ENCODE results near the gene AMOTL2. TPM values are rescaled to one million over a fixed set of nuclear protein-coding genes. Genes with fewer than 3 reads are reported as not detected.

The AMOTL2 gene
- total RNA-seq, 1 donor from 2014 or later = 156 TPM

- Histone ChIP-seq H3K9me3 (no peaks in the 10 kb centered on the region), H3K4me3 (no peak overlapping the region), H3K27ac (peak overlapping the region; percentile 85 to 86), H3K27me3 (no peaks in the 10 kb centered on the region), H3K36me3 (no peaks in the 10 kb centered on the region), H3K4me1 (peaks cover 4 to 46% of the 10 kb centered on the region in 2 donors)
- intact Hi-C loops (cut with DNase I) = loop anchor here (1.0 kb wide), 1 partner anchor 69 kb away; no protein-coding TSS in a partner anchor
- DNase-seq (ENCODE audit: low spot score in 2 of 2) = no peak
- no peak for TF ChIP-seq CTCF (IDR thresholded peaks at IDR 0.05)
These were observed 20.1 kb upstream of the AMOTL2 start for GRCh38 chr3:134394380-134394779.

GRCh38 chr3:134393074-134393473 is 18.8 kb upstream of the AMOTL2 start:
- DNase-seq (ENCODE audit: low spot score in 2 of 2) = no peak
- H3K36me3 ChIP-seq = no peaks in the 10 kb centered on the region
- TF ChIP-seq CTCF (IDR thresholded peaks at IDR 0.05) = no peak
- H3K4me3 ChIP-seq = peak overlapping the region in 1 of 2 donors; percentile 5
- H3K4me1 ChIP-seq = peaks cover 4 to 46% of the 10 kb centered on the region in 2 donors
- peak overlapping the region; percentile 85 to 86 for H3K27ac ChIP-seq
- no peaks in the 10 kb centered on the region for H3K27me3 ChIP-seq
- no peaks in the 10 kb centered on the region for H3K9me3 ChIP-seq
- intact Hi-C loops (cut with DNase I) = loop anchor here (2.0 kb wide), 1 partner anchor 18 kb away; the partner anchor contains the start of gene AMOTL2

DNA sequence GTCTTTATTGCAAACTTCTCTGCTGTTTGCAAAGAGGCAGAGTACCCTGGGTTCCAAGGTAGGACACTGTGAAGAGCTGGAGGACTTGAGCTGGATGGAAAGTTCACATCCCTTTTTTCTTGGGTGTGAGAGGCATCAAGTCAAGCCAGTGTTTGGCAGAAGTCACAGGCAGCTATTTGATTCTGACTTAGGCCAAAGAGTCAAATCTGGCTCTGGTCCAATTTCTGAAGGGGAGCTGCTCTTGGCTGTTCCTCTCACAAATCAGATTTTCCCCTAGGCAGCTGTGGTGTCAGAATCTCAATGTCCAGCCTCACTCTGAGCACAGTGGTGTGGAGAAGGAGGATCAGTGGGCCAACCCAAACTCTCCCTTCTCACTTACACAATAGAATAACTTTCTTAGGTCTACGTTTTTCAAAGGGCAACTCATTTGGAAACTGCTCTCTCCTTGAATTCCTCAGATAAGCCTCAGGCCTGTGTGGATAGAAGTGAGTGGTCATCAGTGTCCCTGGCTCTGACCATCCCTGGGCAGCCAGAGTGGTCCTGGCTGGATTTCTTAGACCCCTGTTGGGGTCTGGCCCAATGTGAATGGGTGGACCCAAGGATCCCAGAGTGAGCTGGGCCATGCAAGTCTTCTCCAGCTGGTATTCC is 18.2 kb upstream of the AMOTL2 start:
- no peaks in the 10 kb centered on the region for H3K9me3 ChIP-seq
- H3K4me1 ChIP-seq = peaks cover 4 to 46% of the 10 kb centered on the region in 2 donors
- peak in 1 of 2 donors; percentile 86 for DNase-seq (ENCODE audit: low spot score in 2 of 2)

GRCh38 chr3:134389865-134390264 is 15.6 kb upstream of the AMOTL2 start:
- TF ChIP-seq CTCF (IDR thresholded peaks at IDR 0.05) = no peak
- intact Hi-C loops (cut with DNase I) = no loop called here
- H3K9me3 ChIP-seq = no peaks in the 10 kb centered on the region
- no peak overlapping the region for H3K4me3 ChIP-seq
- DNase-seq (ENCODE audit: low spot score in 2 of 2) = no peak
- no peak overlapping the region for H3K27ac ChIP-seq
- no peaks in the 10 kb centered on the region for H3K27me3 ChIP-seq
- peaks cover 4 to 27% of the 10 kb centered on the region in 2 donors for H3K4me1 ChIP-seq
- no peaks in the 10 kb centered on the region for H3K36me3 ChIP-seq

More for the DNA sequence above, 18.2 kb upstream of the AMOTL2 start:
- intact Hi-C loops (cut with DNase I) = loop anchor here (2.0 kb wide), 1 partner anchor 18 kb away; the partner anchor contains the start of gene AMOTL2
- no peaks in the 10 kb centered on the region for H3K27me3 ChIP-seq
- TF ChIP-seq CTCF (IDR thresholded peaks at IDR 0.05) = no peak
- peak overlapping the region; percentile 85 to 86 for H3K27ac ChIP-seq
- H3K36me3 ChIP-seq = no peaks in the 10 kb centered on the region
- H3K4me3 ChIP-seq = peak overlapping the region in 1 of 2 donors; percentile 5

- Histone ChIP-seq H3K9me3 (no peaks in the 10 kb centered on the region), H3K36me3 (no peaks in the 10 kb centered on the region), H3K4me1 (peaks cover 4 to 18% of the 10 kb centered on the region in 2 donors), H3K4me3 (no peak overlapping the region), H3K27me3 (no peaks in the 10 kb centered on the region), H3K27ac (no peak overlapping the region)
- TF ChIP-seq CTCF (IDR thresholded peaks at IDR 0.05) = no peak
- intact Hi-C loops (cut with DNase I) = no loop called here
- no peak for DNase-seq (ENCODE audit: low spot score in 2 of 2)
These were observed 14.7 kb upstream of the AMOTL2 start for GRCh38 chr3:134388788-134389485.

Measured in ascending aorta (tissue), 2 donors.